Mesothelial cell of epicardium (in vitro differentiated cells): ENCODE results near the gene TULP4. TPM values are rescaled to one million over a fixed set of nuclear protein-coding genes. Genes with fewer than 3 reads are reported as not detected.

ENCODE experiments used
- DNase-seq, 2 experiments: peaks; one replicate each; pipeline ENCODE4 v3.0.0; 2021; ENCODE audit warnings: low spot score in 2 of 2; ENCODE audit not compliant: unreplicated experiment in 2 of 2
- H3K27ac Mint-ChIP-seq: 2 replicates; pipeline ENCODE4 v1.8.0; 2021; ENCODE audit warnings: mixed read lengths
- H3K27me3 Mint-ChIP-seq: 2 replicates; pipeline ENCODE4 v1.8.0; 2021; ENCODE audit warnings: low read depth, mixed read lengths
- H3K36me3 Mint-ChIP-seq: 2 replicates; pipeline ENCODE4 v1.8.0; 2021; ENCODE audit warnings: mixed read lengths
- H3K4me1 Mint-ChIP-seq: 2 replicates; pipeline ENCODE4 v1.8.0; 2021; ENCODE audit warnings: mixed read lengths
- H3K4me3 Mint-ChIP-seq: 2 replicates; pipeline ENCODE4 v1.8.0; 2021; ENCODE audit warnings: mild to moderate bottlenecking, moderate library complexity, mixed read lengths
- H3K9me3 Mint-ChIP-seq: 2 replicates; pipeline ENCODE4 v1.8.0; 2021; ENCODE audit warnings: mixed read lengths
- CTCF ChIP-seq: fragments of 200-600 bp; sonication (generic); IDR thresholded peaks from one replicate; pipeline ENCODE4 v1.5.0; 2021; ENCODE audit warnings: antibody characterized with exemption; ENCODE audit not compliant: unreplicated experiment
- total RNA-seq: library from RNA; stranded (reverse); gene quantifications from 3 replicates; pipeline ENCODE4 v1.2.1, GENCODE V29; 2021

TULP4 gene
- total RNA-seq, 1 donor from 2014 or later: 135 TPM

- Mint-ChIP-seq H3K27me3 (peaks cover 29% of the 10 kb centered on the region), H3K4me1 (no peaks in the 10 kb centered on the region), H3K36me3 (no peaks in the 10 kb centered on the region), H3K4me3 (no peak overlapping the region), H3K9me3 (no peaks in the 10 kb centered on the region), H3K27ac (no peak overlapping the region)
- no peak for DNase-seq
- TF ChIP-seq CTCF: no peak
Measured at GRCh38 chr6:158543606-158544185, 231.4 kb downstream of the TULP4 start.

GRCh38 chr6:158544428-158544827 is 232.2 kb downstream of the TULP4 start:
- Mint-ChIP-seq H3K36me3 (no peaks in the 10 kb centered on the region), H3K4me1 (no peaks in the 10 kb centered on the region), H3K4me3 (no peak overlapping the region), H3K27me3 (peaks cover 21% of the 10 kb centered on the region), H3K9me3 (no peaks in the 10 kb centered on the region), H3K27ac (no peak overlapping the region)
- TF ChIP-seq CTCF: no peak
- DNase-seq: no peak

GRCh38 chr6:158545043-158545966 is 233.0 kb downstream of the TULP4 start:
- H3K27ac Mint-ChIP-seq: no peak overlapping the region
- no peak for DNase-seq
- H3K4me1 Mint-ChIP-seq: no peaks in the 10 kb centered on the region
- H3K9me3 Mint-ChIP-seq: no peaks in the 10 kb centered on the region
- H3K27me3 Mint-ChIP-seq: peaks cover 13% of the 10 kb centered on the region
- H3K4me3 Mint-ChIP-seq: no peak overlapping the region
- no peak for TF ChIP-seq CTCF
- H3K36me3 Mint-ChIP-seq: no peaks in the 10 kb centered on the region

GRCh38 chr6:158548418-158549161 is 236.3 kb downstream of the TULP4 start:
- no peaks in the 10 kb centered on the region for H3K36me3 Mint-ChIP-seq
- H3K27ac Mint-ChIP-seq: no peak overlapping the region
- TF ChIP-seq CTCF: no peak
- no peak for DNase-seq
- no peaks in the 10 kb centered on the region for H3K9me3 Mint-ChIP-seq
- peaks cover 4% of the 10 kb centered on the region for H3K27me3 Mint-ChIP-seq
- H3K4me1 Mint-ChIP-seq: no peaks in the 10 kb centered on the region
- H3K4me3 Mint-ChIP-seq: no peak overlapping the region

GRCh38 chr6:158552055-158552795 is 240.0 kb downstream of the TULP4 start:
- H3K9me3 Mint-ChIP-seq: no peaks in the 10 kb centered on the region
- no peak overlapping the region for H3K4me3 Mint-ChIP-seq
- H3K36me3 Mint-ChIP-seq: no peaks in the 10 kb centered on the region
- no peak for TF ChIP-seq CTCF
- H3K4me1 Mint-ChIP-seq: peaks cover 5% of the 10 kb centered on the region
- no peak overlapping the region for H3K27ac Mint-ChIP-seq
- H3K27me3 Mint-ChIP-seq: no peaks in the 10 kb centered on the region
- DNase-seq: no peak
